WERI-Rb-1 (cell line): Measurements from ENCODE around the gene ASS1.
A peak's percentile ranks its signal among the peaks of the same experiment; 100 is the strongest.

Experiments used
- DNase-seq: peaks from one replicate; pipeline ENCODE4 v3.0.0-alpha.2; 2020
- H3K27ac ChIP-seq: fragments of 250-450 bp; sonication (Bioruptor Pico); 2 replicates; pipeline ENCODE4 v1.5.1; 2020; ENCODE audit warnings: mild to moderate bottlenecking, moderate library complexity
- H3K27me3 ChIP-seq: fragments of 250-450 bp; sonication (Bioruptor Pico); 2 replicates; pipeline ENCODE4 v1.5.1; 2021; ENCODE audit warnings: mild to moderate bottlenecking, low read depth, moderate library complexity; ENCODE audit not compliant: insufficient read depth, severe bottlenecking
- H3K36me3 ChIP-seq: fragments of 250-450 bp; sonication (Bioruptor Pico); 2 replicates; pipeline ENCODE4 v1.5.1; 2020; ENCODE audit warnings: mild to moderate bottlenecking, moderate library complexity
- H3K4me3 ChIP-seq: 2 replicates; pipeline ENCODE4 v1.5.1; 2011; ENCODE audit warnings: low read depth, mild to moderate bottlenecking, control low read depth, low read length
- H3K9me3 ChIP-seq: fragments of 250-450 bp; sonication (Bioruptor Pico); 2 replicates; pipeline ENCODE4 v1.5.1; 2021; ENCODE audit warnings: mild to moderate bottlenecking, moderate library complexity; ENCODE audit not compliant: severe bottlenecking
- CTCF ChIP-seq: IDR thresholded peaks from 2 replicates; pipeline ENCODE4 v1.5.1; 2011; ENCODE audit warnings: low read depth, mild to moderate bottlenecking, control low read depth, inconsistent platforms, low read length

The ASS1 gene

GRCh38 chr9:130444565-130445221 lies at the start of gene ASS1:
TSS of gene ASS1 (plus strand) at chr9:130444961. CDS start at chr9:130452229, 7,268 bp downstream.
- peak within 1 kb of the TSS; percentile 67 for H3K4me3 ChIP-seq

DNA sequence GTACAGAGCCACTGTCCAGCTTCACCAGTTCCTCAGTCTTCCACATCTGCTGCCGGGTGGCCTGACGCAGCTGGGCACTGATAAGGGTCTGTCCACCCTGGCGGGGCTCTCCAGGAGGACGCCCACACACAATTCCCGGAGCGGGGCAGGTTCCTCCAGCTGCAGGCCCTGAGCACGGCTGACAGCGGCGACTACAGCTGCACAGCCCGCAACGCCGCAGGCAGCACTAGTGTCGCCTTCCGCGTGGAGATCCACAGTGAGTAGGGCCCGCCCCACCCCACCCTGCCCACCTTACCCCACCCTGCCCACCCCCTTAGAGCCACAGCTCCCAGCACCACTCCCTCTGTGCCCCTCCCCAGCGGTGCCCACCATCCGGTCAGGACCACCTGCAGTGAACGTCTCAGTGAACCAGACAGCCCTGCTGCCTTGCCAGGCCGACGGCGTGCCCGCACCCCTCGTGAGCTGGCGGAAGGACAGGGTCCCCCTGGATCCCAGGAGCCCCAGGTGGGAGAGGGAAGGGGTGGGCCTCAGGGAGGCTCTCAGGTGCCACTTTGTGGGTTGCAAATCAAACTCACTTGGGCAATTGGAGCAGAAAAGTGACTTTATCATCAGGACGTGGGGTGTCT lies 48.8 kb upstream of the ASS1 start:
- H3K27ac ChIP-seq = no peak overlapping the region
- no peak for TF ChIP-seq CTCF
- no peak overlapping the region for H3K4me3 ChIP-seq
- DNase-seq = no peak
- H3K36me3 ChIP-seq = no peaks in the 10 kb centered on the region
- no peaks in the 10 kb centered on the region for H3K27me3 ChIP-seq
- no peaks in the 10 kb centered on the region for H3K9me3 ChIP-seq

More at GRCh38 chr9:130444565-130445221, at the start of gene ASS1:
- peak; percentile 94 for DNase-seq
- no peak for TF ChIP-seq CTCF
- H3K27ac ChIP-seq = peak within 1 kb of the TSS; percentile 90
- H3K27me3 ChIP-seq = no peaks in the 10 kb centered on the region
- H3K9me3 ChIP-seq = peaks cover 13% of the 10 kb centered on the region
- H3K36me3 ChIP-seq = no peaks in the 10 kb centered on the region

- no peaks in the 10 kb centered on the region for H3K27me3 ChIP-seq
- no peak overlapping the region for H3K4me3 ChIP-seq
Measured at GRCh38 chr9:130396581-130396980, 48.2 kb upstream of the ASS1 start.

DNA sequence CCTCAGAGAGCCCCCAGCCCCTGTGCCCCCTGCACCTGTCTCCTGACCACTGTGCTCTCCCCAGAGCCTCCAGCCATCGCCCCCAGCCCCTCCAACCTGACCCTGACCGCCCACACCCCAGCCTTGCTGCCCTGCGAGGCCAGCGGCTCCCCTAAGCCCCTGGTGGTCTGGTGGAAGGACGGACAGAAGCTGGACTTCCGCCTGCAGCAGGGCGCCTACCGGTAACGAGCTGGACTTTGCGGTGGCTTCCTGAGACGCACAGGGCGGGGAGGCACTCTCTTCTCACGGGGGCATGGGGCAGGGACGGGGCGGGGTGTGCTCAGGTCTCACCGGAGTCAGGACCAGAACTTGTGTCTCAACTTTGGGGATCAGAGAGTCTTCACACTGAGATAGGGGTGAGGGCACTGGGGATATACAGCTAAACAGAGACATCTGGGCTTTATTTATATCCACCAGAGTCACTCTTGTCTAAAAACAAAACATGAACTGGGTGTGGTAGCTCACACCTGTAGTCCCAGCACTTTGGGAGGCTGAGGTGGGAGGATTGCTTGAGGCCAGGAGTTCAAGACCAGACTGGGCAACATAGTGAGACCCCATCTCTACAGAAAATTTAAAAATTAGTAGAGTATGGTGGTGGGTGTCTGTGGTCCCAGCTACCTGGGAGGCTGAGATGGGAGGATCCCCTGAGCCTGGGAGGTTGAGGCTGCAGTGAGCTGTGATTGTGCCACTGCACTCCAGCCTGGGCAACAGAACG lies 46.1 kb upstream of the ASS1 start:
- no peak for DNase-seq
- H3K4me3 ChIP-seq = no peak overlapping the region
- no peaks in the 10 kb centered on the region for H3K36me3 ChIP-seq
- no peak overlapping the region for H3K27ac ChIP-seq
- no peaks in the 10 kb centered on the region for H3K9me3 ChIP-seq
- TF ChIP-seq CTCF = no peak
- H3K27me3 ChIP-seq = no peaks in the 10 kb centered on the region

More at GRCh38 chr9:130396581-130396980, 48.2 kb upstream of the ASS1 start:
- no peak for TF ChIP-seq CTCF
- H3K27ac ChIP-seq = no peak overlapping the region
- H3K36me3 ChIP-seq = no peaks in the 10 kb centered on the region
- no peaks in the 10 kb centered on the region for H3K9me3 ChIP-seq
- no peak for DNase-seq

DNA sequence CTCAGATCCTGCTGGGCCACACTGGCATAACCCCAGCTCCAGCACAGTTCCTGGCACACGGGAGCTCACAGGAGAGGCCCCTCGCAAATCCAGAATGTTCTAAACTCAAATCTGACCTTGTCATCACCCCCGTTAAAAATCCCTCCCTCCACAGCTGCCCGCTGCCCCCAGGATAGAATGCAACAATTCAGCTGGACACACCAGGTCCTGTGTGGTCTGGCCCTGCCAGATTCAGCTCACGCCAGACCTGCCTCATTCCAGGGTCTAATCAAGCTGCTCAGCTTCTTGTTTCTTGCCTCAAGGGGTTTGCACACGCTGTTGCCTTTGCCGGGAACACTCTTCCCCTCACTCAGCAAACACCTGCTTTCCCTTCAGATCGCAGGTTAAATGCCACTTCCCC lies 45.0 kb upstream of the ASS1 start:
- H3K36me3 ChIP-seq = no peaks in the 10 kb centered on the region

More for the DNA sequence above, 45.0 kb upstream of the ASS1 start:
- no peak for TF ChIP-seq CTCF
- Histone ChIP-seq H3K4me3 (no peak overlapping the region), H3K9me3 (no peaks in the 10 kb centered on the region), H3K27me3 (no peaks in the 10 kb centered on the region), H3K27ac (no peak overlapping the region)
- no peak for DNase-seq
